Sigmoid colon (tissue), 4 donors: ENCODE results near the gene AGXT2.

Experiments
- EP300 ChIP-seq, 4 donors: sonication (generic); formaldehyde crosslinking; IDR thresholded peaks; one replicate each; pipeline ENCODE4 v1.6.1; 2017; ENCODE audit warnings: antibody characterized with exemption in 4 of 4
- POLR2AphosphoS5 ChIP-seq, 4 donors: sonication (generic); formaldehyde crosslinking; IDR thresholded peaks; one replicate each; pipeline ENCODE4 v1.6.1; 2017; ENCODE audit warnings: antibody characterized with exemption in 4 of 4
- TF ChIP-seq, protein P1 (sequence below), 4 experiments: fragments of 450-650 bp in 3 of 4; fragments of 200-600 bp in 1 of 4; IDR thresholded peaks; one replicate each; pipeline ENCODE4 v1.5.1; 2016 to 2019; ENCODE audit warnings: antibody characterized with exemption in 4 of 4, mild to moderate bottlenecking in 3 of 4, moderate library complexity in 2 of 4

DNA sequence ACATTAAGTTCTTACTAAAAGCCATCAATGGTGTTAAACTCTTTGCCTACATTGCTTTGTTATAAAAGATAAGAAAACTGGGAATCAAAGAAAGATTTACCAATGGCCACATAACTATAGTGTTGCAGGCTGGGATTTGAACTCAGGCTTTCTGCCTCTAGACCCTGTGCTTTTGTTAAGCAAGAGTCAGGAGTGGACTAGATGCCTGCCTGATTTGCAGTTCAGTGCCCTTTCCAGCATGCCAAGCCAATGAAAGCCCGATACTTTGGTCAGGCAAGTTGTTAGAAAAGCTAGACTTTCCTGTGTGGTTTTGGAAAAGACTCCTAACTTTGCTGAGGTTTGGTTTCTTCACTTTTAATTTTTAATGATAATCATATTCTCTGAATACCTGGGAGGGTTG lies 21.4 kb upstream of the AGXT2 start:
- TF ChIP-seq POLR2AphosphoS5 (IDR thresholded peaks at IDR 0.05): no peak
- TF ChIP-seq, protein P1, sequence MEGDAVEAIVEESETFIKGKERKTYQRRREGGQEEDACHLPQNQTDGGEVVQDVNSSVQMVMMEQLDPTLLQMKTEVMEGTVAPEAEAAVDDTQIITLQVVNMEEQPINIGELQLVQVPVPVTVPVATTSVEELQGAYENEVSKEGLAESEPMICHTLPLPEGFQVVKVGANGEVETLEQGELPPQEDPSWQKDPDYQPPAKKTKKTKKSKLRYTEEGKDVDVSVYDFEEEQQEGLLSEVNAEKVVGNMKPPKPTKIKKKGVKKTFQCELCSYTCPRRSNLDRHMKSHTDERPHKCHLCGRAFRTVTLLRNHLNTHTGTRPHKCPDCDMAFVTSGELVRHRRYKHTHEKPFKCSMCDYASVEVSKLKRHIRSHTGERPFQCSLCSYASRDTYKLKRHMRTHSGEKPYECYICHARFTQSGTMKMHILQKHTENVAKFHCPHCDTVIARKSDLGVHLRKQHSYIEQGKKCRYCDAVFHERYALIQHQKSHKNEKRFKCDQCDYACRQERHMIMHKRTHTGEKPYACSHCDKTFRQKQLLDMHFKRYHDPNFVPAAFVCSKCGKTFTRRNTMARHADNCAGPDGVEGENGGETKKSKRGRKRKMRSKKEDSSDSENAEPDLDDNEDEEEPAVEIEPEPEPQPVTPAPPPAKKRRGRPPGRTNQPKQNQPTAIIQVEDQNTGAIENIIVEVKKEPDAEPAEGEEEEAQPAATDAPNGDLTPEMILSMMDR (IDR thresholded peaks at IDR 0.05): no peak
- TF ChIP-seq EP300 (IDR thresholded peaks at IDR 0.05): no peak
